ENCODE data around the gene HPX.
"Not testable (repeated sequence)": the region's sequence is repeated elsewhere in the genome, so short reads cannot be mapped to it uniquely, and the experiment has no call there.

The HPX gene

GRCh38 chr11:6392251-6392650 is 48.5 kb downstream of the HPX start:
- not testable (repeated sequence) for DNase-seq (ENCODE audit: low read depth in 2 of 3, low spot score in 1 of 3)

DNA sequence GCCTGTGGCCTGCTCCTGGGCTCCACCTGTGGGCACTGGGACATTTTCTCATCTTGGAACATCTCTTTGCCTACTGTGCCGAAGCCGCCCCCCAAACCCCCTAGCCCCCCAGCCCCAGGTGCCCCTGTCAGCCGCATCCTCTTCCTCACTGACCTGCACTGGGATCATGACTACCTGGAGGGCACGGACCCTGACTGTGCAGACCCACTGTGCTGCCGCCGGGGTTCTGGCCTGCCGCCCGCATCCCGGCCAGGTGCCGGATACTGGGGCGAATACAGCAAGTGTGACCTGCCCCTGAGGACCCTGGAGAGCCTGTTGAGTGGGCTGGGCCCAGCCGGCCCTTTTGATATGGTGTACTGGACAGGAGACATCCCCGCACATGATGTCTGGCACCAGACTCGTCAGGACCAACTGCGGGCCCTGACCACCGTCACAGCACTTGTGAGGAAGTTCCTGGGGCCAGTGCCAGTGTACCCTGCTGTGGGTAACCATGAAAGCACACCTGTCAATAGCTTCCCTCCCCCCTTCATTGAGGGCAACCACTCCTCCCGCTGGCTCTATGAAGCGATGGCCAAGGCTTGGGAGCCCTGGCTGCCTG is 49.2 kb downstream of the HPX start:
- no peak for DNase-seq (ENCODE audit: low read depth in 2 of 3, low spot score in 1 of 3)

DNA sequence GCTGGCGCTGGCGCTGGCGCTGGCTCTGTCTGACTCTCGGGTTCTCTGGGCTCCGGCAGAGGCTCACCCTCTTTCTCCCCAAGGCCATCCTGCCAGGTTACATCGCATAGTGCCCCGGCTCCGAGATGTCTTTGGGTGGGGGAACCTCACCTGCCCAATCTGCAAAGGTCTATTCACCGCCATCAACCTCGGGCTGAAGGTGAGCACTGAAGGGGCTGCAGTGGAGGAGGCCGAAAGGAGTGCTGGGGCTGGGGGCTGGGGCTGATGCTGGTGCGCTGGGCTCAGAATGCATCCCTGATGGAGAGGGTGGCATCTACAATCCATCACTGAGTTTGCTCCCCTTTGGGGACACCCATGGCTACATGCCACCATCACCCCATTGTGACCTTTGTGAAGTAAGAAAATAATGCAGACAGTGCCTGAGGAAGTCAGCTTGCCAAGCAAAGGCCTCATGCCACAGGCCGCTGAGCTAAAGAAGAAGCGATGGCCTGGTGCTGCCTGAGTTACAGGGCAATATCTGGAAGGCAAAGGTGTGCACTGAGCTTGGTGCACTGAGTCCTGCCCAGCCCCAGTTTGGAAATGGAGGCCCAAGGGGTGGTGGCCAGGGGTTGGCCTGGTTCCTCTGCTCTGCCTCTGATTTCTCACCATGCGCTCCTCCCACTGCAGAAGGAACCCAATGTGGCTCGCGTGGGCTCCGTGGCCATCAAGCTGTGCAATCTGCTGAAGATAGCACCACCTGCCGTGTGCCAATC is 49.9 kb downstream of the HPX start:
- no peak for DNase-seq (ENCODE audit: low read depth in 2 of 3, low spot score in 1 of 3)

DNA sequence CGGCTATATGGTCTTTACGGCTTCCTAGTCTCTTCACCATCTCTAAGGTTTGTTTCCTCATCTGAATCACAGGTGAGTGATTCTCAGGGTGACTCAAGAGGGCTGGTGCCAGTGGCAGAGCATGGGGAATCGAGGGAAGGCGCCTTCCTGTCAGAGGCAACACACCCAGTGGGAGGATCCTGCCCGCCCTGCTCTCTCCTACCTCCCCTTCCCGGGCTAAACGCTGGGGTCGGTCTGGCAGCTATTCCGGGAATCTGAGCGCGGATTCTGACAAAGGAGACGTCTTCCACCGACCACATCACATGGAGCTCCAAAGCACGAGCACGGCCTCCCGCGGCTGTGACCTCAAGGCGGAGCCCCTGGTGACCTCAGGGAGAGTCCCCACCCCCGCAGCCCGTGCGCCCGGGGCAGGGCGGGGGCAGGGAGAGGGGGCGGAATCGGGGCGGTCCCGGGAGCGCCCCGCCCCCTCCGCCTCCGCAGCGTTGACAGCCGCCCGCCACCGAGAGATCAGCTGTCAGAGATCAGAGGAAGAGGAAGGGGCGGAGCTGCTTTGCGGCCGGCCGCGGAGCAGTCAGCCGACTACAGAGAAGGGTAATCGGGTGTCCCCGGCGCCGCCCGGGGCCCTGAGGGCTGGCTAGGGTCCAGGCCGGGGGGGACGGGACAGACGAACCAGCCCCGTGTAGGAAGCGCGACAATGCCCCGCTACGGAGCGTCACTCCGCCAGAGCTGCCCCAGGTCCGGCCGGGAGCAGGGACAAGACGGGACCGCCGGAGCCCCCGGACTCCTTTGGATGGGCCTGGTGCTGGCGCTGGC is 50.7 kb downstream of the HPX start, which contains the start of gene SMPD1:
Gene SMPD1 (plus strand): TSS at position 570 of the 813 bp plus-strand sequence. CDS start 125 bp downstream, at position 695.
- peak; percentile 88 to 91 (median 90) for DNase-seq (ENCODE audit: low read depth in 2 of 3, low spot score in 1 of 3)

DNA sequence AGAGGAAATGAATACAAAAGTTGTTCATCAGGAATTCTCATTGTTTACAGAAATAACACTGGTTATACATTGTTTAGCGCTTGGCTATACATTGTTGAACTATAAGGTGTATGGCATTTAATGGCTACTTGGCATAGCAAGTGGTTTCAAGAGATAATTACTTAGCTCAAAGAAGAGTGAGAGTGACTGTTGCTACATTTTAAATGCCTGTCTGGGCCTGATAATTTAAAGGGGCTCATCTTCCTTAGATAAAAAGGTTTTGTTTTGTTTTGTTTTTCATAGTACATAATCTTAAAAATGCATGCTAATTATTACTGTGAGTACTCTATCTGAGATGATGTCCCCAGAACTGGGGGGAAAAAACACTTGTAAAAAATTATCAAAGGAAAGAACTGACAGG is 52.0 kb downstream of the HPX start:
- no peak for DNase-seq (ENCODE audit: low read depth in 2 of 3, low spot score in 1 of 3)

GRCh38 chr11:6387811-6388599 is 52.8 kb downstream of the HPX start:
- no peak for DNase-seq (ENCODE audit: low read depth in 2 of 3, low spot score in 1 of 3)

- no peak for DNase-seq (ENCODE audit: low read depth in 2 of 3, low spot score in 1 of 3)
These were observed 55.6 kb downstream of the HPX start for GRCh38 chr11:6385046-6385777.
